Mesodermal cell (in vitro differentiated cells): Measurements from ENCODE around the gene CLASP1.
"Not testable (repeated sequence)": the region's sequence is repeated elsewhere in the genome, so short reads cannot be mapped to it uniquely, and the experiment has no call there.

ENCODE experiments used
- H3K27ac ChIP-seq: 2 replicates; pipeline ENCODE4 v1.7.0; 2013; ENCODE audit warnings: mild to moderate bottlenecking, low read depth, low read length, moderate library complexity; ENCODE audit not compliant: severe bottlenecking
- H3K36me3 ChIP-seq: 2 replicates; pipeline ENCODE4 v1.7.1; 2013; ENCODE audit warnings: mild to moderate bottlenecking, low read length, moderate library complexity; ENCODE audit not compliant: control insufficient read depth, insufficient read depth
- H3K4me1 ChIP-seq: one replicate; pipeline ENCODE4 v1.7.1; 2013; ENCODE audit warnings: mild to moderate bottlenecking, low read length; ENCODE audit not compliant: insufficient read depth, control insufficient read depth, poor library complexity, severe bottlenecking
- H3K4me3 ChIP-seq: 2 replicates; pipeline ENCODE4 v1.7.0; 2013; ENCODE audit warnings: low read length, control low read depth, mild to moderate bottlenecking; ENCODE audit not compliant: insufficient read depth, poor library complexity, severe bottlenecking; ENCODE audit errors: extremely low read depth
- H3K9me3 ChIP-seq: 2 replicates; pipeline ENCODE4 v1.7.1; 2013; ENCODE audit warnings: mild to moderate bottlenecking, low read length, moderate library complexity; ENCODE audit not compliant: control insufficient read depth
- WGBS, 2 experiments: methylation state at CpG; one replicate each; pipeline ENCODE4 v1.1.5; 2013; ENCODE audit warnings: missing lambda C conversion rate in 2 of 2; ENCODE audit not compliant: insufficient coverage in 2 of 2; 5-methylcytosine and 5-hydroxymethylcytosine counted together

The CLASP1 gene

DNA sequence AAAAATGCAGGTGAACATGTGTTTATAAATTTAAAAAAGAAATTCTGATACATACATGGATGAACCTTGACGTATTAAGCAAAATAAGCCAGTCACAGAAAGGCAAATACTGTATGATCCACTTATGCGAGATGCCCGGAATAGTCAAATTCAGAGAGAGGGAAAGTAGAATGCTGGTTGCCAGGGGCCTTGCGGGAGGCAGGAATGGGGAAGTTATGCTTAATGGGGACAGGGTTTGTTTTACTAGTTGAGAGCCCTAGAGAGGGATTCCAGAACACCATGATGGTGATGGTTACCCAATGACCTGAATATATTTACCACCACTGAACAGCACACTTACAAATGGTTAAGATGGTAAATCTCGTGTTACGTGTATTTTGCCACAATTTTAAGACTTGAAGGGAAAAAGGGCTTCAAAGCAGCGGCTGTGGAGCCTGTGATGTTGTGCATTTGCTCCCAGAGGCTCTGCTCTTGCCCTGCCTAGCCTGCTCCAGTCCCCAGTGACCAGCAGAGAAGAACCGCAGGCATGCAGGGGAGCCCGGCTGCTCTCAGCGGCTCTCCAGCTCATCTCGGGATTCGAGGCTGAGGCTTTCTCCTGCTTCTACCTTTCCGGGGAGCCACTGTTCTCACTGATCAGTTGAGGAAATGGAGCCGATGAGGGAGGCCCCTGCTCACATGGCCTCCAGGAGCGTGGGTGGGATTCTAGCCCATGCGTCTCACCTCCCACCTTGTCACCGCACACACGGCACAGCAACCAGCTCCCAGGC, 312.6 kb downstream of the CLASP1 start:
- Histone ChIP-seq H3K4me1 (no peaks in the 10 kb centered on the region), H3K36me3 (peaks cover 27% of the 10 kb centered on the region), H3K27ac (no peak overlapping the region), H3K9me3 (no peaks in the 10 kb centered on the region), H3K4me3 (no peak overlapping the region)
- 87% methylated on average over 14 of the region's 18 CpGs for WGBS, 2 experiments

DNA sequence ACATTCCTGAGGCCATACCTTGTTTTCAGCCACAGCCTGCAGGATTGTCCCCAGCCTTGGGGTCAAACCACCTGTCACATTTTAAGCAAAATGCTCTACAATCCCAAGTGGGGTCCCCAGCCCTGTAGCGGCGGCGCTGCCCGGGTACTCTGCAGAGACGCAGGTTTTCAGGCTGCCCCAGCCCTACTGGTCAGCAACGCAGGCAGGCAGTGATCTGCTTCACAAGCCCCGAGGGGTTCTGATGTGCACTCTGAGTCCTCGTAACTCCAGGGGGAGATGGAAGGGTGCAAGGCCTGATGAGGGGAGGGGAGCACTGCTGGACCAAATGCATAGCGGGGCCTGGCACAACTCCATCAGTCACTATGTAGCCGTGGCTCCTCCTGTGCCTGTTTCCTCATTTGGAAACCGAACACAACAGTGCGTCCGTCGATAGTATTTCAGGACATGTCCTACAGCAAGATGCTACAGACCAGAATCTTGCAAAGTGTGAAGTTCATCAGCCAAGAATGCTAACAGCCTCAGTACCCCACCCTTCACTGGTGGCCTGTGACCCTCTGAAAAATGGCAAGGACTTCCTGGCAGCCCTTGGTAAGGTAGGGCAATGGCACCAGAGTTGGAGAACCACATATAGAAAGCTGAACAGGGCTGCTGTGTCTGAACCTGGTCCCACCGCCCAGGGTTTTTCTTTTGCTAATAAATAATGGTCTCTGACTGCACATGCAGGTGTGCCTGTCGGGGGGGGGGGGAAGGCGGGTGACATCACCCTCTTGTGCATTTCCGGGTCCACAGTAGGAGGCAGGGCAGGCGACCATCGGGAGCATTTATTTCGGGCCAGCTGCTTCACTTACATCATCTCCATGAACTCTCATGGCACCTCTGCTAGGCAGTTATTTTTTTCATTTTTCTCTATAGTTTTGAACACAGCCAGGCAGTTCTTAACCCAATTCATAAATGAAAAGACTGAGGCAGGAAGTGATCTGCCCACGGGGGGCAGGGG, 313.7 kb downstream of the CLASP1 start:
- H3K4me3 ChIP-seq, result no peak overlapping the region
- peaks cover 17% of the 10 kb centered on the region for H3K36me3 ChIP-seq
- no peak overlapping the region for H3K27ac ChIP-seq
- WGBS, 2 experiments, result 77 to 85% methylated on average over 16 to 19 of the region's 22 CpGs
- no peaks in the 10 kb centered on the region for H3K9me3 ChIP-seq
- no peaks in the 10 kb centered on the region for H3K4me1 ChIP-seq

DNA sequence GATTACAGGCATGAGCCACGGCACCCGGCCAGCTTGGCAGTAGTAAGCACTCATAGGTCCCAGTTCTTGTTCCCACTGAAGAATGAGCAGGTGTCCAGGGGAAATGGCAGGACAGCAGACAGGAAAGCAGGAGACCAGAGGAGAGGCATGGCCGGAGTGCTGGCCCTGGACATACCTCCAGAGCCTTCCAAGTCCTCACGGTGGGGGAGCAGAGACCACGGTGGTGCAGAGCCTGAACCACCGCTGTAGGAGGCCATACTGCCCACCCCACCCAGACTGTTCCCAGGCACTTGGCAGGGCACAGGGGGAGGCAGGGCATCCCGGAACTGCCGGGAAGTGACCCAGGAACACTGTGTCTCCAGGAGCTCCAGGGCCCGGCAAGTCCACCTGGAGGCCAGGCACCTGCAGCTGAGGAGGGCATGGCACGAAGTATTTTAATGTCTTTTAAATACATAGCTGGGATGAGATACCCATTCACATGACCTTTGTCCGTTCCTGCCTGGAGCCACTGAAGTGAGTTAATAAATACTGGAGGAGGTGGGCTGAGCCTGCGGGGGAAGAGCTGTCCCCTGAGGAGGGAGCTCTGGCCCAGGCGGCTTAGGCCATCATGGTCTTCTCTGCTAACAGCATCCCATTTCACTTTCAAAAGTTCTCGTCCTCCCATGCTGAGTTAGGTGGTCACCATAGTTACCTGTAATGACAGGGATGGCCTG, 314.5 kb downstream of the CLASP1 start:
- no peak overlapping the region for H3K27ac ChIP-seq
- no peak overlapping the region for H3K4me3 ChIP-seq
- H3K9me3 ChIP-seq, result no peaks in the 10 kb centered on the region
- 89 to 93% methylated on average over 9 to 11 of the region's 14 CpGs for WGBS, 2 experiments
- H3K4me1 ChIP-seq, result no peaks in the 10 kb centered on the region
- H3K36me3 ChIP-seq, result peaks cover 8% of the 10 kb centered on the region

DNA sequence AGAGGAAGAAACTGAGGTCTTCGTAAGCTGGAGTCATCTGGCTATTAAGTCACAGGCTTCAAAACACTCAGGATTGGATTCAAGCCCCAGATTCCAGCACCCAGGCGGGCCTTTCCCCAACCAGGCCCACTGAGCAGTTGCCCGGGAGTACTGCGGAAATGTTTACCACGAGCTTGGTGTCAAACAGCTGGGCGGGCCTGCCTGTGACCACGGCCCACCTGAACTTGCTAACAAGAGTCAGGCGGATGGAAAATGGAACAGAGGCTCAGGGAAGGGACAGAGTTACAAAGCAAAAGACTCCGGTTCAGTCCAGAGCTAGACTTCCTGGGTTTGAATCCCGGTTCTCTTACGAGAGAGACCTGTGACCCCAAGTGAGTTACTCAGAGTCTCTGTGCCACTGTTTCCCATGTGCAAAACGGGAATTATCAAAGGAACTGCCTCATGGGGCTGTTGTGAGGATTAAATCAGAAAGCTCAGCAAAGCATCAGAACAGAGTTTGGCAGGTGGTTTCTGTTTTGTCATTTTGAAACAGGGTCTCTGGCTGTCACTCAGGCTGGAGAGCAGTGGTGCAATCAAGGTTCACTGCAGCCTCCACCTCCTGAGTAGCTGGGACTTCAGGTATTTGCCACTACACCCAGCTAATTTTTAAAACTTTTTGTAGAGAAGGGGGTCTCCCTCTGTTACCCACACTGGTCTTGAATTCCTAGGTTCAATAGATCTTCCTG, 315.3 kb downstream of the CLASP1 start:
- Histone ChIP-seq H3K36me3 (peaks cover 6% of the 10 kb centered on the region), H3K4me3 (no peak overlapping the region), H3K4me1 (no peaks in the 10 kb centered on the region), H3K27ac (no peak overlapping the region), H3K9me3 (no peaks in the 10 kb centered on the region)
- 90 to 93% methylated on average over 11 to 12 of the region's 12 CpGs for WGBS, 2 experiments

DNA sequence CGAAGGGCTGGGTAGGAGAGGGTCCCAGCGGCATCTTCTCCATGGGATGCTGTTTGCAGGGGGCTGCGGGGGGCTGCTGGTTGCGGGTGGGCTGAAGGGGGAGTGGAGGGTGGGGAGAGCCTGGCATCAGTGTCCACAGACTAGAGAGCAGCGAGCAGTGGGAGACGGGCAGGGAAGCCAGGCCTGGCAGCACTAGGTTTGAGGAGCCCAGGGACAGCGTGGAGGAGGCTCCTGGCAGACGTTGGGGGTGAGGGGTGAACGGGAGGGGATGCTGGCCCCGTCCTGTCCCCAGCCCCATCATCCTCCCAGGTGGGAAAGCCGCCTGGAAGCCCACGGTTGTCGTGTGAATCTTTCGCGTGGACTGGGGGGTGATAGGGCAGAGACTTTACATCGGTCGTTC, 316.0 kb downstream of the CLASP1 start:
- whole genome bisulfite sequencing, 2 experiments, result 90 to 94% methylated on average over 10 to 15 of the region's 17 CpGs
- Histone ChIP-seq H3K9me3 (no peaks in the 10 kb centered on the region), H3K36me3 (no peaks in the 10 kb centered on the region), H3K27ac (no peak overlapping the region), H3K4me1 (no peaks in the 10 kb centered on the region), H3K4me3 (no peak overlapping the region)

DNA sequence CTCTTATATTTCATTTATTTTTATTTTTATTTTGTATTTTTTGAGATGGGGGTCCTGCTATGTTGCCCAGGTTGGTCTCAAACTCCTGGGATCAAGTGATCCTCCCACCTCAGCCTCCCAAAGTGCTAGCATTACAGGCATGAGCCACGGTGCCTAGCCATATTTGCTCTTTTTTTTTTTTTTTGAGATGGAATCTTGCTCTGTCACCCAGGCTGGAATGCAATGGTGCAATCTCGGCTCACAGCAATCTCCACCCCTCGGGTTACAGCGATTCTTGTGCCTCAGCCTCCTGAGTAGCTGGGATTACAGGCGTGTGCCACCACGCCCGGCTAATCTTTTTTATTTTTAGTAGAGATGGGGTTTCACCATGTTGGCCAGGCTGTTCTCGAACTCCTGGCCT, 317.9 kb downstream of the CLASP1 start:
- H3K36me3 ChIP-seq, H3K4me3 ChIP-seq, H3K4me1 ChIP-seq, H3K27ac ChIP-seq, H3K9me3 ChIP-seq: not testable (repeated sequence)
- 87 to 91% methylated on average over 4 to 7 of the region's 8 CpGs for WGBS, 2 experiments

DNA sequence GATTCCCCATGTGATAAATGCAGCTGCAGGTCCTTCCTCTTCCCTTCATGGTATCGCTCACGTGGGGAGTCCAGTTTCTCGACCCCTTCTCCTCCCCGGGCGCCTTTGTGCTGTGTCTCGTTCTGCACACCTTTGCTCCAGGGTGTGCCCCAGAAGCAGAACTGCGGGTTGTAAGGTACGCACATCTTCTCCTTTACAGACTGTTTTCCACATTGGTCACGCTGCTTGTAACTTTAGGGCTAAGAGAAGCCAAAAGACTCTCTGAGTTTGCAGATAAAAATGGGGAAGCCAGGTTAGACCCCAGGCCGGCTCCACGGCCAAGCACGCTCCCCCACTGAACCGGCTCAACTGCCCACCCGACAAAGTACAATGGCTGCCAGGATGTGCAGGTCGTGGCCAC, 318.3 kb downstream of the CLASP1 start:
- Histone ChIP-seq H3K36me3 (no peaks in the 10 kb centered on the region), H3K9me3 (no peaks in the 10 kb centered on the region)
- WGBS, 2 experiments, result 91 to 95% methylated on average over 9 to 12 of the region's 15 CpGs

DNA sequence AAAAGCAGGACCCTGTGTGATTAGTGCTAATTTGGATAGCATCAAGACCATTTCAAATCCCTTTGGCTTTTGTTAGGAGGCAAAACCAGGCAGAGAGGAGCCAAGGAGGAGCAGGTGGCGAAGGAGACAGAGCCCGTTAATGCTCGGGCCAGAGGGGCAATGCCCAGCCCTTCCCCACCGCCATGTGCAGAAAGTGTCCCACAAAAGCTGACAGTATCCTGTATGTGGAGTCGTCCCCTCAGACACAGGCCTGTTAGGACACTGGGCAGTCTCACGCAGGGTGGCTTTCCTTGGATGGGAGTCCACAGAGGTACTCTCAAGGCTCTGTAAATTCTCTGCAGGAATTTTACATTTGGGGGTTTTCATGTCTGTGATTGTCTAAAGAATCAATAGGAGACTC, 319.5 kb downstream of the CLASP1 start:
- Histone ChIP-seq H3K36me3 (no peaks in the 10 kb centered on the region), H3K9me3 (no peaks in the 10 kb centered on the region), H3K4me3 (no peak overlapping the region), H3K4me1 (no peaks in the 10 kb centered on the region), H3K27ac (no peak overlapping the region)
- WGBS, 2 experiments, result 84 to 92% methylated on average over 4 to 6 of the region's 6 CpGs

More for the DNA sequence above, 318.3 kb downstream of the CLASP1 start:
- no peak overlapping the region for H3K27ac ChIP-seq
- no peak overlapping the region for H3K4me3 ChIP-seq
- H3K4me1 ChIP-seq, result no peaks in the 10 kb centered on the region

DNA sequence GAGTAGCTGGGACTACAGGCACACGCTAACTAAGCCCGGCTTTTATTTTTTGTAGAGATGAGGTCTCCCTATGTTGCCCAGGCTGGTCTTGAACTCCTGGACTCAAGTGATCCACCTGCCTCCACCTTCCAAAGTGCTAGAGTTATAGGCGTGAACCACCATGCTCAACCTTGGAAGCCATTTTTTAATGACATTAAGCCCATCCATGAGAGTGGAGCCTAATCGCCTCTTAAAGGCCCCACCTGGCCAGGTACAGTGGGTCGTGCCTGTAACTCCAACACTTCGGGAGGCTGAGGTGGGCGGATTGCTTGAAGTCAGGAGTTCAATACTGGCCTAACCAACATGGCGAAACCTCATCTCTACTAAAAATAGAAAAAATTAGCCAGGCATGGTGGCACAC, 322.6 kb downstream of the CLASP1 start:
- WGBS, 2 experiments, result 80% methylated on average over 5 to 8 of the region's 8 CpGs
- no peak overlapping the region for H3K4me3 ChIP-seq
- no peaks in the 10 kb centered on the region for H3K9me3 ChIP-seq
- no peak overlapping the region for H3K27ac ChIP-seq
- no peaks in the 10 kb centered on the region for H3K36me3 ChIP-seq
- peaks cover 3% of the 10 kb centered on the region for H3K4me1 ChIP-seq

DNA sequence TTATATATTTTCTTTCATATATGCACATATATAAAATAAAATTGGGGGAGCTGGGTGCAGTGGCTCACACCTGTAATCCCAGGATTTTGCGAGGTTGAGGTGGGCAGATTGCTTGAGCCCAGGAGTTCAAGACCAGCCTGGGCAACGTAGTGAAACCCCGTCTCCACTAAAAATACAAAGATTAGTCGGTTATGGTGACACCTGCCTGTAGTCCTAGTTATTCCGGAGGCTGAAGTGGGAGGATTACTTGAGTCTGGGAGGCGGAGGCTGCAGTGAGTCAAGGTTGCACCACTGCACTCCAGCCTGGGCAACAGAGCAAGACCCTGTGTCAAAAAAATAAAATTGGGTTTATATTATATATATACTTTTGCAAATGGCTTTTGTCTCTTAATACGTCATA, 324.7 kb downstream of the CLASP1 start:
- Histone ChIP-seq H3K4me3 (no peak overlapping the region), H3K9me3 (no peaks in the 10 kb centered on the region), H3K36me3 (no peaks in the 10 kb centered on the region), H3K4me1 (peaks cover 3% of the 10 kb centered on the region), H3K27ac (no peak overlapping the region)
- WGBS, 2 experiments, result 85 to 100% methylated on average over 3 to 6 of the region's 7 CpGs
